ENCODE results near the gene HEBP2.
"Not testable (repeated sequence)": the region's sequence is repeated elsewhere in the genome, so short reads cannot be mapped to it uniquely, and the experiment has no call there.

The HEBP2 gene

DNA sequence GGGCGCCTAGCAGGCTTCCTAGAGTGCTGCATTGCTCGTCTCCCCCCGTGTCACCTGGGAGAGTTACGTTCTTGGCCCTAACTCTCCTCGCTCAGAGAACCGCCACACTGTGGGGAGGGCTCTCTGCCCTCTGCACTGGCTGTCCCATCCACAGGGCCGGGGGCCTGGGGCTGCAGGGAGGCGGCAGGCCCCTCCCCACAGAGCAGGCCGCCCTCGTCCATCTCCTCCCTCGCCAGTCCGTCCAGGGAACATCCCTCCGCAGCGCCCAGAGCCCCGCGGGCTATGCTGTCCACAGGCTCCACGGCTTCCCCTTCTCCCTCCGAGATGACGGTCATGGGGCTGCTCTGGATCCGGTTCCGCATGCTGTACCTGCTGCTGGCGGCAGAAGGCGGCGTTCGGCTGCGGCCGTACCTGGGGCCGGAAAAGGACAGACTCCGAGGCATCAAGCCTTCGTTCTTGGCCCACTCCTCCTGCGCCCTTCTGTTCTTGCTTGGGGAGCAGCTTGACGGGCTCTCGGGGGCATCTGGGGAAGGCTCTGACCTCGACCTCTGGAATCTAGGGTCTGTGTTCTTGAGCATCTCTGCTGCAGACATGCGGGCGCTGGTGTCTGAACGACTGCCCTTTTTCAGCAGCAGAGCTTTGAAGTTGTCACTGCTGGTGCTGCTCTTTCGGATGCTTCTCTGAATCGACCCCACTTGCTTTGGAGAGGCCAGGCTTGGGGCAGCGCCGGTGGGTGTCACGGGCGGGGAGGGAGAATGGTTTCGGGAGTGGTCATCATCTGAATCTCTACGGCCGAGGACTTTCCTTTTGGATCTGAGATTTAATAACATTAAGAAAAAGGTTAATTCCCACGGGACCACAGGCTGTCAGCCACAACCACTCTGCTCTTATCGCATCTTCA, 20.2 kb downstream of the HEBP2 start:
- DNase-seq, result no peak

DNA sequence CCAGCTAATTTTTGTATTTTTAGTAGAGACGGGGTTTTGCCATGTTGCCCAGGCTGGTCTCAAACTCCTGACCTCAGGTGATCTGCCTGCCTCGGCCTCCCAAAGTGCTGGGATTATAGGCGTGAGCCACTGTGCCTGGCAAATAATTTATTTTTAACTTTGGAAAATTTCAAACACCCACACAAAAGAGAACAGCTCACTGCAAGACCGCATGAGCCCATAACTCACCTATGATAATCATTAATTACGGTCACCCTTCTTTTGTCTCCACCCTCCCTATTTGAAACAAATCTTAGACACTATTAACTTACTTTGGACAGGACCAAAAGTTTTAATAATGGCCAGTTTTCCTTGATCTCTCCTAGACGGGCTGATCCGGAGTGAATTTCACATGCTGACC, 21.2 kb downstream of the HEBP2 start:
- not testable (repeated sequence) for DNase-seq

DNA sequence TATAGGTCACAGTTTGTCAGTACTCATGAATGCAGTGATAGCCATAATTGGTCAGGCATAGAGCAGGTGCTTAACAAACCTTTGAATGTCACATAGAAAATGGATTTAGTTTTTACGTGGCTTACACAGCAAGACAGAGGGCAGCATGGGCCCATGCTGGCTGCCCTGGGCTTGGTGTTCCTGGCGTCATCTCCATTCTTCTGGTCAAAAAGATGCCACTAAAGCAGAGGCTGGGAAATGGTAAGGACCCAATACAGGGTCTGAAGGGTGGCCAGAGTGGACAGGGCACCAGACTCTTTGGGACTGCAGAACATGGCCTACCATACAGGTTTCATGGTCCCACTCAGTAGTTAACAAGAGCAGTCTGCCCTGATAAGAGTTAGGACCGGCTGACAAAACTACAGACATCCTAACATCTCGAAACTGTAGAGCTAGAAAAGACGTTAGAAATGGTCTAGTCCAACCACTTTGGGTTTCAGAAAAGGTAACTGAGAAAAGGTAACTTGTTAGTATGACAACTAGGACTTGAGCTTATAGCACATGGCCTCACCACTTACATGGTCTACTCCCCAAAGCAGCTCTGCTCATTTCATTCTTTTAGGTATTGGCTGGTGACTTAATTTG, 22.6 kb downstream of the HEBP2 start:
- DNase-seq, result no peak

DNA sequence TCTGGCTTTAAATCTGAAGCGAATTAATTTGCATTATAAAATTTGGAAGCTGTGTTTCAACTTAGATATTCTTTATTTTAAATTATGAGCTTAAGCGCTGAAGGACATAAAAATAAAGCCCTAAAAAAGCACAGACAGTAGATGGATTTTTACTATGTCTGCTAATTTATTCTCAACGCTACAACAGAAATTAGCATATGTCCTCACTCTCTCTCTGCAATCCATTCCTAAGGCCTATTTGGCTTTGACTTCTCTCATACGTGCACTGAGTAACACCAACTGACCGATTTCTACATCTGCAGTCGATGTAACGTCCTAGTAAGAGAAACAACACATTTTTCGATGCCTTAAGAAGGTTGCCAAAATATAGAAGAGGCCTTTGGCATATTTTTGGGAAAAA, 23.7 kb downstream of the HEBP2 start:
- no peak for DNase-seq

DNA sequence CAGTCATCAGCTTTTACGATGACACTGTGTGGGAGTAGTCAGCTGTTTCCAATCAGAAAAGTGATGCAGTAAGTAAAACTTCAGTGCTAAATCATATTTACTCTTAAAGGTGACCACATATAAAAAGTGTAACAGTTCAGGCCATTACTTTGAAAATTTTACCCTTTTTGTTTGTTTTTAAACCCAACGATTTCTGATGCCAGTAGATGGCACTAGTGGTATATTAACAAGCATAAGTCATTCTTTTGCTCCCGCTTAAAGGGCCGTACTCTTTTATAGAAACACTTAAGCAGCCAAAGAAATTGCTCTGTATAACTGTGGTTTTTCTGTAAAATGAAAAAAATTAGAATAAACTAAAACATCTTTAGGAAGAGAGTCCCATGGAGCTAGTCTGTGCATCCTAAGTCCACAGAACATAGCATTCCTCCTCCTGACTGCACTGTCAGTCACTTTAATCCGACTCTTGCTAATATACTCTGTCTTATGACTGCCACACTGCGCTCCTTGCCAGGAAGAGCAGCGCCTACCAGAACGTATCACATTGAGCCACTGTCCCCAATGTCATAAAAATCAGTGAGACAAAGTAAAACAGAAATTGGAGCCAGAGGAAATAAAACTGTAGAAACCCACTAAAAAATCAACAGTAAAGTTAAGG, 25.0 kb downstream of the HEBP2 start:
- no peak for DNase-seq

DNA sequence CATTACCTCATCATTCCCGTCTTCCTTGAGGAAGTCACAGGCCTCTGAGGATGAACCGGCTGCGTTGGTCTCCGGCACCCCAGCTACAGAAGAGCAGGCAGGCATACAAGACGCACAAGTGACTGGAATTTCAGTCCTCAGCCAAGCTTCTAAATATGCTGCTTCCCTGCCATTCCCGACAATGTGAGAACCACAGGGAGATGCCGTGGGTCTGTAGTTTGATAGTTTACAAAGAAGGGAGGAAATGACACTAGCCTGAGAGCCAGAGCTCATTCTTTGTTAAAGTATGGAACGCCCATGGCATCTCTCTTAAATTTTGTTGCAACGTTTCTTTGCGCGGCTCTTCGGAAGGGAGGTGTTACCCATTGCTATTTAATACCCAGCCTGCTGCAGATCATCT, 25.7 kb downstream of the HEBP2 start:
- DNase-seq, result no peak

DNA sequence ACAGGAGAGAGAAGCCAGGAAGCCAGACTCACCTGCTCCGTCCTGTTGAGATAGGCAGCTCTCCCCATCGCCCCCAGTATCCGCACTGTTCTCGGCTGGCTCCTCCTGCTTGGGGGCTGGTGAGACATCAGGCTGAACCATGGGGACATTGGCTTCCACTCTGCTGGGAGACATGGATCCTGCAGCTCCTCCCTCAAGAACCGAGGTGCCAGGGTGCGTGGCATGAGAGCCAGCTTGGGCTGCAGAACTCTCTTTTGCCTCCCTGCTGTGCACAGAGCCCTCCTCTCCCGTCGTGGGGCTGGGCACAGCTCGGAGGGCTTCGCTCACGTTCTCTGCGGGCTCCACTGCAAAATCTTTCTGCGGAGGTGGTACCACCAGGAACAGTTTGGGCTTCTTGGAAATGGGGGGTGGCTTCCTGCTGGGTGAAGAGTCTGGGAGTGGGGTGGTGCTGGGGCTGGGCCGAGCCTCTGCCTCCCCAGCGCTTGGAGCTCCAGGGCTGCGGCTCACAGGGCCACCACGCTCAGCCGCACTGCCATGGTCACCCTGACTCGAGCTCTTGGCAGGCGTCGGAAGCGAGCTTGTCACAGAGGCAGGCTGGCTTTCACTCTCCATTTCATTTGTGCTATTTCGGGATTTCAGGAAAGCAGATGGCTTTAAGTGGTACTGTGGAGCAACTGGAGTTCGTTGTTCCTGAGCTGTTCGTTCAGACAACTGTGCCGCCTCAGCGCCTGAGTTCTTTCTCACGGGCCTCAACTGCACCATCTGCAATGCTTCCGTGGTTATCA, 26.5 kb downstream of the HEBP2 start:
- no peak for DNase-seq

DNA sequence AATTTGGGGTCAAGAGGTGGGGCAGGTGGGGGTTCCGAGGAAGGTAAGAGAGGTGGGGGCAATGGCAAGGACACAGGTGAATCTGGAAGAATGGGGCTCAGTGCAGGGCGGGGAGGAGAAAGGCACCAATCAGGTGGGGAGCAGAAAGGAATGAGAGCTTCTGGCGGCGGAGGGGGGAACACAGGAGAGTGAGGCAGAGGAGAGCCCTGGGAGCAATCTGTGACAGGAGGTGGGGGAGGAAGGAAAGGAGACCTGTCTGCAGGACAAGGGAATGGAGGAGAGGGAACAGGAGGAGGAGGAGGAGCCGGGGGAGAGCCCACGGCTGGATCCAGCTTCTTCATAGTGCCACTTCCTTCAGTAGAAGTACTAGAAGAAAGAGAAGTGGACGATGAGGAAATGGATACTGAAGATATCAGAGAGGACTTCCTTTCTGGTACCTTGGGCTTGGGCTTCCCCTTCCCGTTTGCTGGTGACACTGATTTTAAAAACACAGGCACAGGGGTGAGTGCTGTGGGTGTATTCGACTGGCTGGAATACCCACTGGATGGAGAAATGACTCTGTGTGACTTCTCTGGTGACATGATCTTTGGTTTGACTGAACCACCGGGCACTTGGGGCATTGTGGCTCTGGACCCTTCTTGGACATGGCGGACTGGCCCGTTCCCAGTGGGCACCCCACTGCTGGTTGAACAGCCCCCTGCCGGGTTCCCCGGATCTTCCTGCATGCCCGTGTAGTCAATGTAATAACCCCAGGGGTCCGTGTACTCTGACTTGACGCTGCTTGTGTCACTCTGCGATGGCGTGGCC, 27.4 kb downstream of the HEBP2 start:
- no peak for DNase-seq

DNA sequence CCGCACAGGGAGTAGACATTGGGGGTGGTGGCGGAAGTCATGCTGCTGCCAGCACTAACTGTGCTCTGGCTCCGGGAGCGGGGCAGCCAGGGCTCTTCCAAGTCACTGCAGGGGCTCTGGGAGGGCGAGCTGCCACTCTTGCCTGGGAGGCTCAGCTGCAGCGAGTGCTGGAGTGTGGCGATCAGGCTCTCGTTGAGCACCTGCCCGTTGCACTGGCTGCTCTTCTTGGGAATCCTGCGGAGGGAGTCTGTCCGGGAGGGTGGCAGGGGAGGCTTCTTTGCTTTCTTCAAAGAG, 28.0 kb downstream of the HEBP2 start:
- DNase-seq, result no peak

DNA sequence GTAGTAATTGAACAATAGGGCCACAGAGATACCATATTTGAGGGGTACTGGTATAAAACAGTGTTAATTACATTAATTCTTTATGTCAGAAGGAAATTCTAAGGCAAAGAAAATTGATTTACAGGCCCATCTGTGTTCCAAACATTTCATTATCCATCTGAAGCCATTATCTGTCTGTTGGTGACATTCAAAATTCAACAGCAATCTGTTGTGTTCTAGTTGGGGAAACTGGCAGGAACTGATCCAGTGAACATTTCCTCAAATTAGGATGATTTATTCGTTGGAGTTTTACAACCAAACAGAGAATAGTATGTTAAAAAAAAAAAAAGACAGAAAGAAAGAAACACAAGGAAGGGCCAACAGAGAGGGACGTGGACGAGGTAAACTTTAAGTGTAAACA, 30.1 kb downstream of the HEBP2 start:
- no peak for DNase-seq

DNA sequence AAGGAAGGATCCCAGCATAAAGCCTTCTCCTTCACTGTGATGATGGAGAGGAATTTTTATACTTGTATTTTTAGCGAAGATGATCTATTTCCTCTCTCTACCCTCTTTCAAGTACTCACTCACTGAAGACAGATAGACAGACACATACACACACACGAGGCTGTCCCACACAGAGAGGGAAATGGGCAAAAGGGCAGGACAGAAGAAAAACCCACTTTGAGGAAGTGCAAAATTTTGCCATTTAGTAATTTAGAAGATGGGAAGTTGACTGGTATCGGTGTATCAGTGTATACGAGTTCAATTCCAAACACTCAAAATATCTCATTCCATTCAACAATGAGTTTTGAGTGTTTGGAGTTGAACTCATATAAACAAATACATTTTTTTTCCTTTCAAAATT, 30.9 kb downstream of the HEBP2 start:
- DNase-seq, result no peak

DNA sequence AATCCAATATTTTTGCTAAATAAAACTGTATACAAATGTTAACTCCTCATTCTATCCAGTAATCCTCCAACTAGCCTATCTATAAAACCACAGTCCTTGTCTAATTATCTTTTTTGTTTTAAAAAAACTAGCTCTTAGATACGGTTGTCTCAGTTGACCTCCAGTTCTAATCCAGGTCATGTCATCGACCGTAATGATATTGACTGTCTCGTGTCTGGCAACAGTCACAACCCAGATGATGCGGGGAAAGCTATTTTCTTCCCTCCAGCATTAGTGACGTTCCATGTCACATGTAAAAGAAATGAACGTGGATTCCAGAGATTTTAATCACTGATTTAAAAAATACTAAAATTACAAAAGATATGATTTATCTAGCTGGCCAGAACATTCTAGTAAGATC, 35.5 kb downstream of the HEBP2 start:
- no peak for DNase-seq

DNA sequence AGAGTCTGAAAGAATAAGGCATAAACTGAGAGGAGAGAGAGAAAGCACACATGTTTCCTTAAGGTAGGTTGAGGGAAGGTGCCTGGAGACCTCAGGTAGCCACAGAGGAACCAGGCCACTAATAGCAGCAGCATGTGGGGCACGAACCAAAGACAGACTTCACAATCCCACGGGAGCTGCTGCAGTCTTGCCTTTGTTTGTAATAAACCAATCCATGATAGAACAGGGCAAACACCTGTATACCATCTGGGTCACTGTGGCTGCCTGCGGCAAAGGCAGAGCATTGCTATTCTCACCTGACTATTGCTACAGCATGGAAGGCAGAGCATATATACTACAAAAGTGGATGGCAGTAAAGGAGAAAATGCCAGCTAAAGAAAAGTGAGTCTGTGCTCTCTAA, 36.3 kb downstream of the HEBP2 start:
- no peak for DNase-seq

DNA sequence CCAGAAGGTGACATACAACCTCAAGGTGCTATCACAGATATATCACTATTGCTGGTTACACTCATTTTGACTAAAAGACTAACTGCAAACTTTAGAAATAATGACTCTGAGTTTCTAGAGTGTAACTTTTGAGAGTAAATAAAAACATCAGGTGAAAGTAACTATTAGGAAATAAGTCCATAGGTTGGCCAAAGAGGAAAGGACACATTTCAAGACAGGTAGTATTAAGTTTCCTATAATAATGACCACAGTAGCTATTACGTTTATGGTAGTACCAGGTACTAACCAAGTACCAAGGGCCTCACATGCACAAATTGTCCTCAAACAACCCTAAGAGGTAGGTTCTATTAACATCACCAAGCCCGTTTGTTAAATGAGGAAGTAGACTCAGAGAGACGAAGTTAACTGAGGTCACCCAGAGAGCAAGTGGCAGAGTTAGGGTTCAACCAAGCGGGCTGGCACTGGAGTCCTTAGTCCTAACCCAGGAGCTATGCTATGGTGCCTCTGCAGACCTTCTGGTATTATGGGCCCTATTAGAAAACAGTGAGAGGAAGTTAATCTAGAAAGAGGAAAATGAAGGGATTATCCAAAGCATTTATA, 36.8 kb downstream of the HEBP2 start:
- DNase-seq, result no peak

DNA sequence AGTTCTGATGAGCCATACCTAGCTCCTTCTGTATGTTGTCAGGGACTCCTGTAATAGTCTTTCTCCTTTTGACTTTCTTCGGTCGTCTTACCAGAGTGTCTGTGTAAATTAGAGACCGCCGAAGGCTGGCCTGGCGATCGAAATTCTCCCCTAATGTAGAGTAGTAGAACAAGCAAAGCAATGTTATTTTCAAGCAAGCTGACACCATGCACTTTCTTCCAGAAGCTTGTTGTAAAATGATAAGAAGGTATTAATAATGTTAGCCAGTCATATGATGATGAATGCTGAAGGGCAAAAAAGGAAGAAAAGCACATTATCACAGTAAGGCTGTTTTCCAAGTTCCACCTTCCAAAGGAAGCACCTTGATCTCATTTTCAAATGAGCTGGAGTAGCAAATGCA, 37.9 kb downstream of the HEBP2 start:
- DNase-seq, result no peak

DNA sequence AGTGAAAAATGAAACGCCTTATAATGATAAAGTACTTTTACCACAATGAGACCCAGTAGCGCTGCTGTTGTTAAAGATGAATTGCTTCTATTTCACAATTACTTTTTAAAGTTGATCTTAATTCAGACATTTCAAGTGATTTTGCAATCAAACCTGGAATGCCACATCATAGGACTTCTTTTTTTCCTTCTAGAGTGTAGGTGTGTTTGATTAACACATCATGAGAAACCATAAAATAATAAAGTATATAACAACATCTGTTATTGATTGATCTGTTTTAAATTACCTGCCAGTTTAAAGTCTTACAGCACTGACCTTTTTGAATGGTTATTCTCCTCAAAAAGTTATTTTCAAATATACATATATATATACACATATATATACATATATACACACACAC, 38.6 kb downstream of the HEBP2 start:
- DNase-seq, result no peak

DNA sequence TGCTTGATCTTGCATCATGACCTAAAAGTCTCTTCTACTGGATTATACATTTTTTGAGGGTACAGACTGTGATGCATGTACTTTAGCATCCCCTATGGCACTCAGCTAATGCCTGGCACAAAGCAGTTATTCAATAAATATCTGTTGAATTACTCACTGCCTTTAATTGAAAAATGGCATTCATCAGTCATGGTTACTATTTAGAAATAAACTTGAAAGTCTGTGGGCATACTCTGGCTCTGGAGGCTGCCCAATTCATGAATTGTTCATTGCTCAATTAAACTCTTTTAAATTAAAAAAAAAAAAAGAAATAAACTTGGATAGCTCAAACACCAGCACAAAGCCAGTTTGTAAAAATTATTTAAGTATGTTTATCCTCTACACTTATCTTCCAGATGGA, 40.0 kb downstream of the HEBP2 start:
- DNase-seq, result no peak

DNA sequence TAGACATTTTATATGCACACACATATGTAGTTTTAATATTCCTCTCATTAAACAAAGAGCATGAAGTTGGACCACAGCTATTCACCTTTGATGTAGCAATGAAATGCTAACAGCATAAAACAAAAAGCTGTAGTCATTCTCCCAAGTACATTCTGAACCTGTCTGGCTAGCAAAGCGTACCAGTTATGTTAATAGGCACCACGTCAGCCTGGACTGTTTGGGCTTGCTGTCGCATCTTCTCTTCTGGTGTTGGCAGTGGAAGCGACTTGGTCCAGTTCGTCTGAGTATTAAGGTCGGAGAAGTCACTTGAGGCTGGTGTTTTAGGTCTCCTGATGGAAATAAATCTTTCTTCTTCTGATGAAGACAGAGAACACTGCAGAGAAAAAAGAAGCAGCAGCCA, 42.8 kb downstream of the HEBP2 start:
- no peak for DNase-seq

DNA sequence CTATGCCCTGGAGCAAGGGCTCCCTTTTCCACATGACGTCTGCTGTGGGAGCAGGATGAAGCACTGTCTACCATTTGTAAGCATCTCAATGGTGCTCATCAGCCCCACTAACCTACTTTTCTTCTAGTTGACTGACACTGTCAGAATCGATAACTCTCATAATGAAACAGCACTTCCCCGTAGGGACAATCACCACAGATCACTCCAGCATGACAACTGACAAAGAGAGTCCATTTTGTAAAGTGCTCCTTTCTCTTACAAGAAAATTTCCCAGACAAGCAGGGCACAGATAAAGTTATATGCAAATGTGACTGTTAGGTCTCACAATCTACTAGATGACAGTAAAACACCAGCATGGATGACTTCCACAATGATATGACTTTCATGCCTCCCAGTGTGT, 46.4 kb downstream of the HEBP2 start:
- no peak for DNase-seq

DNA sequence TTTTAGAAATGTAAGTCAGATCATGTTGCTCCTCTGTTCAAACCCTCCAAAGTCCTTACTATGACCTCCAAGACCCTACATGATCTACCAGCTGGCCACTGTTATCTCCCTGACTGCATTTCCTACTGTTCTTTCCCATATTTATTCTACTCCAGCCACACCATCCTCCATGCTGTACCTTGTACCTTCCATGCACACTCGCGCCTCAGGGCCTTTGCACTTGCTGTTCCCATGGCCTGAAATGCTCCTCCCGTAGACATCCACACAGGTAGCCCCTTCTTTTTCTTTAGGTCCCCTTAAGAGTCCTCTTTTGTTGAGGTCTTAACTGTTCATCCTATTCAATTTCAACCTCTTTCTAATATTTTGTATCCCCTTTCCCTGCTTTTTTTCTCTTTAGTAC, 47.0 kb downstream of the HEBP2 start:
- DNase-seq, result no peak

DNA sequence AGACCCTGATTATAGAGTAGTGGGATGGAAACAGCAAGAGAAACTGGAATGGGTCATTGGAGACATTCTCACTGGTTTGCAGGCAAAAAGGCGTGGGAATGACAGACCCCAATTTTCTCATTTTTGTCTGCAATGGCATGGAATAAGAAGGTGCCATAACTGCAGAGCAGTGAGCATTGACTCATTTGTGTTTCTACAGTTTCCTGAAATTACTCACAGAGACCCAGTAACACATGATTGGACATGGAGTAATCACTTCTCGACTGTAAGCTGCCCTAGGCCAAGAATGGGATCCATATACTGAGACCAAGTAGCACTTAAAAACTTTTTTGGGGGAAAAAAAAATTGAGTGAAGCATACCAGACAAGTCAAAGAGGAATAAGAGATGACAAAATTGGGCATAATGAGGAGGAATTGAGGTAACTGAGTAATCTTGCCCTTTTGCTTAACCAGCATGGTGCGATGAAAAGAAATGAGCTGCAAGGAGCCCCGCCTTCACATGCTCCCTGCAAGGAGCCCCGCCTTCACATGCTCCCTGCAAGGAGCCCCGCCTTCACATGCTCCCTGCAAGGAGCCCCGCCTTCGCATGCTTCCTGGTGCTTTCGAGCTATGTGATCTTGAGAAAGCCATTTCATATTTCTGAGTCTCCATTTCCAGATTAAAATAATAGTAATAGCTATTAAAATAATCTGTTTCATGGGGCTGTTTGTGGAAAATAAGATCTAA, 51.1 kb downstream of the HEBP2 start:
- no peak for DNase-seq
